Suprapubic skin (tissue), 4 donors: Measurements from ENCODE around the gene FOXE3.

Experiments used
- CTCF ChIP-seq, 2 donors: fragments of 200-600 bp in 1 of 2; fragments of 450-650 bp in 1 of 2; sonication (generic) in 1 of 2; IDR thresholded peaks; one replicate each; pipeline ENCODE4 v1.5.1; 2016 to 2019; ENCODE audit warnings: antibody characterized with exemption in 2 of 2, mild to moderate bottlenecking in 1 of 2, moderate library complexity in 1 of 2
- EP300 ChIP-seq: sonication (generic); formaldehyde crosslinking; IDR thresholded peaks from one replicate; pipeline ENCODE4 v1.6.1; 2017; ENCODE audit warnings: antibody characterized with exemption
- POLR2A ChIP-seq, 2 donors: fragments of 450-650 bp; IDR thresholded peaks; one replicate each; pipeline ENCODE4 v1.6.1; 2017; ENCODE audit warnings: antibody characterized with exemption in 2 of 2, mild to moderate bottlenecking in 2 of 2, moderate library complexity in 2 of 2
- POLR2AphosphoS5 ChIP-seq, 3 donors: sonication (generic); formaldehyde crosslinking; IDR thresholded peaks; one replicate each; pipeline ENCODE4 v1.6.1; 2017; ENCODE audit warnings: antibody characterized with exemption in 3 of 3

DNA sequence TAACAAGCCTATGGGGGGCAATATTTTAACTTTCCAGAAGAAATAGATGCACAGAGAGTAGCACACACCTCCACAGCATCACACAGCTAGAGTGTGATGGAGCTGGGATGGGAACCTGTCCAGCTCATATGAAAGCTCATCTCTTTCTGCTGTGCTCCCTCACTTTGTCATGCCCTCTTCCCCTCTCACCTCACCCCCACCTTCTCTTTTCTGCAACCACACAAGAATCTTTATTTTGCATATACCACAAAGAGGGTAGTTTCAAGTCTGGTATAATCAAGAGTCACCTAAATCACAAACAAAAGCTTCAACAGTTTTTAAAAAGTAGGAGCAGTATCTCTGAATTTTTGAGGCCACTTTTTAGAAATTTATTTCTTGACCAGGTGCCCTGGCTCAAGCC, 44.4 kb downstream of the FOXE3 start:
- TF ChIP-seq POLR2A (IDR thresholded peaks at IDR 0.05) (no peak), POLR2AphosphoS5 (IDR thresholded peaks at IDR 0.05) (no peak), CTCF (IDR thresholded peaks at IDR 0.05) (no peak), EP300 (no peak)
